GM19463 (cell line): Measurements from ENCODE around the gene ARMS2.

ENCODE experiments used
- ATAC-seq: cut with Tn5 transposase; IDR thresholded peaks from one replicate; pipeline ENCODE4 v1.9.1; 2021; ENCODE audit warnings: mild to moderate bottlenecking, moderate library complexity; ENCODE audit not compliant: unreplicated experiment

Gene ARMS2

GRCh38 chr10:122454603-122455080 lies at the start of gene ARMS2:
TSS of gene ARMS2 (plus strand) at chr10:122454653. CDS start at chr10:122454728, 75 bp downstream.
- no peak for ATAC-seq

GRCh38 chr10:122407375-122408125 lies 46.9 kb upstream of the ARMS2 start:
- ATAC-seq, result no peak

GRCh38 chr10:122413327-122413726 lies 41.1 kb upstream of the ARMS2 start:
- no peak for ATAC-seq

- ATAC-seq, result no peak
Measured at GRCh38 chr10:122417667-122418066, 36.8 kb upstream of the ARMS2 start.

GRCh38 chr10:122419016-122419415 lies 35.4 kb upstream of the ARMS2 start:
- ATAC-seq, result no peak

- ATAC-seq, result no peak
Measured at GRCh38 chr10:122419876-122420623, 34.4 kb upstream of the ARMS2 start.

- no peak for ATAC-seq
Measured at GRCh38 chr10:122420624-122421007, 33.8 kb upstream of the ARMS2 start.

- no peak for ATAC-seq
Measured at GRCh38 chr10:122421054-122421625, 33.3 kb upstream of the ARMS2 start.

GRCh38 chr10:122421742-122422141 lies 32.7 kb upstream of the ARMS2 start:
- ATAC-seq, result no peak

- ATAC-seq, result no peak
Measured at GRCh38 chr10:122422266-122422989, 32.0 kb upstream of the ARMS2 start.

- no peak for ATAC-seq
Measured at GRCh38 chr10:122424059-122424458, 30.4 kb upstream of the ARMS2 start.

GRCh38 chr10:122426829-122427228 lies 27.6 kb upstream of the ARMS2 start:
- ATAC-seq, result no peak

- no peak for ATAC-seq
Measured at GRCh38 chr10:122427280-122427679, 27.2 kb upstream of the ARMS2 start.

GRCh38 chr10:122435212-122435827 lies 19.1 kb upstream of the ARMS2 start:
- ATAC-seq, result no peak

GRCh38 chr10:122441961-122442360 lies 12.5 kb upstream of the ARMS2 start:
- no peak for ATAC-seq

- no peak for ATAC-seq
Measured at GRCh38 chr10:122445469-122445868, 9.0 kb upstream of the ARMS2 start.

- no peak for ATAC-seq
Measured at GRCh38 chr10:122445904-122446303, 8.5 kb upstream of the ARMS2 start.

- no peak for ATAC-seq
Measured at GRCh38 chr10:122446668-122447423, 7.6 kb upstream of the ARMS2 start.

GRCh38 chr10:122448600-122448999 lies 5.9 kb upstream of the ARMS2 start:
- no peak for ATAC-seq

GRCh38 chr10:122449153-122449552 lies 5.3 kb upstream of the ARMS2 start:
- no peak for ATAC-seq
